ENCODE measurements around the gene UBE2E2. TPM values are rescaled to one million over a fixed set of nuclear protein-coding genes. Genes with fewer than 3 reads are reported as not detected.

The UBE2E2 gene
- 45.0 and 158 TPM in 2 replicates for total RNA-seq (2014; rRNA removed; shearing (Covaris generic))

DNA sequence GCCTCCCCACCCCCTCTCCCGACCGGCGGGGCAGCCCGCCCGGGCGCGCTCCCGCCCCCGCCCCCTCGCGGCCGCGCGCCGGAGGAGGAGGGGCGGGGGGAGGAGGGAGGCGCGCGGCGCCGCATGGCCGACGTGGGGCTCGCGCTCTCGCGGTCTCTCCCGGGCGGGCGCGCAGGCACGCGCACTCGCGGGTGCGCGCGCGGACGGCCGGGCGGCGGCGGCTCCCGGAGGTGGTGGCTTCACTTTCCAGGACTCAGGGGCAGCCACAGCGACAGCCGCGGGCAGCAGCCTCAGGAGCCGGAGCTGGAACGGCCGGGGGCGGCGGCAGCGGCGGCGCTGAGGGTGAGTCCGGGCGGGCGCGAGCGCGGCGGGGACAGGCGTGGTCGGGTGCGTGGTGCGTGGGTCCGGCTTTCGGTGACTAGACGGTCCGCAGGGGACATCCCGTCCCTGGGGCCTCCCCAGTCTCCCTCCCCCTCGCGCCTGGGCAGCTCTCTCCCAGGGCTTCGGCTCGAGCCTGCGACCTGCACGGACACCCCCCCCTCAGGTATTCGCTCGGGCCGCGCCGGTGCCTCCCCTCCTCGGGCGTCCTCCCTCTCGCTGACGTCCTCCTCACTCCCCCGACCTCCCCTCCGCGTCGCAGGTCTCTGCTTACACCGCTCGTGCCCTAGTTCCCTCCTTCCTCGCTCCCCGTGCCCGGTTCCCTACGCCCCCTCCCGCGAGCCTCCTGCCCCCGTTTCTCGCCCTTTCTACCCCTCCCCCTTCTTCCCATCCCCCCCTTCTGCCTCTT is at the start of gene UBE2E2:
Gene UBE2E2 (plus strand): TSS at position 407 of the 787 bp plus-strand sequence.
- Histone ChIP-seq H3K9me3 (replicated peaks) (no peaks in the 10 kb centered on the region), H3K4me3 (peak within 1 kb of the TSS; percentile 99), H3K27ac (peak within 1 kb of the TSS; percentile 61), H3K27me3 (replicated peaks) (0 out of 2 replicates have a peak, but pooled peaks cover 3% of the 10 kb centered on the region), H3K36me3 (peaks cover 5% of the 10 kb centered on the region), H3K4me1 (replicated peaks) (peaks cover 8% of the 10 kb centered on the region; the same call in 1 of the 2 replicates)
- peak; percentile 56 to 58 for DNase-seq (ENCODE audit: low read depth in 1 of 2, low spot score in 2 of 2)

GRCh38 chr3:23153436-23153835 is 49.7 kb upstream of the UBE2E2 start:
- peaks cover 5% of the 10 kb centered on the region; the same call in 1 of the 2 replicates for H3K4me1 ChIP-seq (replicated peaks)
- no peak overlapping the region for H3K4me3 ChIP-seq
- H3K27ac ChIP-seq = no peak overlapping the region
- H3K27me3 ChIP-seq (replicated peaks) = no peaks in the 10 kb centered on the region
- no peaks in the 10 kb centered on the region for H3K36me3 ChIP-seq
- no peak for DNase-seq (ENCODE audit: low read depth in 1 of 2, low spot score in 2 of 2)
- H3K9me3 ChIP-seq (replicated peaks) = no peaks in the 10 kb centered on the region

DNA sequence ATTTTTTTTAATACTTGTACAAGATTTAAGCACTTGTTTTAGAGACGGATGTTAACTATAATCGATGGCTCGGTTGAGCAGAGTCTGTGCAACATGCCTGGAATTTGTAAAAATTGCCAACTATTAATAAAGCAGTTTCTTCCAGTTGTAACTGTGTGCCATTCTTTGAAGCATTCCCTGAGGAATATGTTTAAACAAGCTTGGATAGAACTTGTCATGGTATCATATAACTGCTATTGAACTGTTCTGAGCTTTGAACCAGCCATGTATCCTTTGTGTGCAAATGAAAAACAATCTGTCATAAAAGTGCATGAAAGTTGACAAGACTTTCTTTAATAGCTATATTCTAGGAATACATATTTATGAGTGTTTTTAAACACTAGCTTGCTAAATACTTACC is 45.8 kb upstream of the UBE2E2 start:
- no peak for DNase-seq (ENCODE audit: low read depth in 1 of 2, low spot score in 2 of 2)
- H3K27me3 ChIP-seq (replicated peaks) = no peaks in the 10 kb centered on the region
- no peaks in the 10 kb centered on the region for H3K36me3 ChIP-seq
- H3K4me3 ChIP-seq = no peak overlapping the region
- no peaks in the 10 kb centered on the region for H3K9me3 ChIP-seq (replicated peaks)
- H3K4me1 ChIP-seq (replicated peaks) = peaks cover 35% of the 10 kb centered on the region
- H3K27ac ChIP-seq = no peak overlapping the region

DNA sequence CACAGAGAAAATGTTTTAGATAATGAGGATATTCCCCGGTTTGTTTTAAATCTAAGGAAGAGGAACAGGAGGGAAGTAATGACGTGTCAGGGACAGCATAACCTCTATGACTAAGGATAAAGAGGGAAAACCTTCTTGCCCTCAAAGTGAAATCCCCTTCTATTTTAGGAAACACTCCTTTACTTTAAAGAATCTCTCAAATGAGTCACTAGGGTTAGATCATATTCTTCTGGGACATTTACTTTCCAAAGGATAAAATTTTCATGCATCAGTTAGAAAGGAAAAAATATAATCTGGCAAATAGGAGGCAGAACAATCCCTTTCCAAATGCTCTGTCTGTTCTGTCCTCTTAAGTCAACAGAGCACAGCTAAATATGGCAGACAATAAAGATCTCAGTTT is 43.2 kb upstream of the UBE2E2 start:
- Histone ChIP-seq H3K9me3 (replicated peaks) (no peaks in the 10 kb centered on the region), H3K27me3 (replicated peaks) (no peaks in the 10 kb centered on the region), H3K4me1 (replicated peaks) (peaks cover 39% of the 10 kb centered on the region), H3K36me3 (no peaks in the 10 kb centered on the region), H3K4me3 (no peak overlapping the region), H3K27ac (peak overlapping the region; percentile 83)
- DNase-seq (ENCODE audit: low read depth in 1 of 2, low spot score in 2 of 2) = peak in 1 of 2 experiments; percentile 83

DNA sequence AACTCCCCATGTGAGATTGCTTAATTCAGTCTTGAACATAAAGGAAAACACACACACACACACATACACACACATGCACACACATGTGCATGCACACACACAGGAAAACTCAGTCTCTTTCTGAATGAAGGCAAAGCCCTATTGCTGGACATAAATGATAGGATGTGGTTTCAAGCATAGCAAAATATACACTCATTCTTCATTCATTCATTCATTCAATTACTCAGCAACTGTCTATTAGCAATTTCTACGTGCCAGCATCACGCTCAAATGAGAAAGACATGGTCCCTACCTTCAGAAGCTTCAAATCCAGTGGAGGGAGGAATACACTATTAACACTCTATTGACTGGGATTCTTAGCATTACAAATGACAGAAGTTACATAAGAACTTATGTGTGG is 41.8 kb upstream of the UBE2E2 start:
- H3K4me1 ChIP-seq (replicated peaks) = peaks cover 35% of the 10 kb centered on the region
- DNase-seq (ENCODE audit: low read depth in 1 of 2, low spot score in 2 of 2) = no peak
- H3K36me3 ChIP-seq = no peaks in the 10 kb centered on the region
- peak overlapping the region; percentile 20; the same call in 1 of the 2 replicates for H3K27ac ChIP-seq
- no peaks in the 10 kb centered on the region for H3K9me3 ChIP-seq (replicated peaks)
- no peak overlapping the region for H3K4me3 ChIP-seq
- H3K27me3 ChIP-seq (replicated peaks) = no peaks in the 10 kb centered on the region

DNA sequence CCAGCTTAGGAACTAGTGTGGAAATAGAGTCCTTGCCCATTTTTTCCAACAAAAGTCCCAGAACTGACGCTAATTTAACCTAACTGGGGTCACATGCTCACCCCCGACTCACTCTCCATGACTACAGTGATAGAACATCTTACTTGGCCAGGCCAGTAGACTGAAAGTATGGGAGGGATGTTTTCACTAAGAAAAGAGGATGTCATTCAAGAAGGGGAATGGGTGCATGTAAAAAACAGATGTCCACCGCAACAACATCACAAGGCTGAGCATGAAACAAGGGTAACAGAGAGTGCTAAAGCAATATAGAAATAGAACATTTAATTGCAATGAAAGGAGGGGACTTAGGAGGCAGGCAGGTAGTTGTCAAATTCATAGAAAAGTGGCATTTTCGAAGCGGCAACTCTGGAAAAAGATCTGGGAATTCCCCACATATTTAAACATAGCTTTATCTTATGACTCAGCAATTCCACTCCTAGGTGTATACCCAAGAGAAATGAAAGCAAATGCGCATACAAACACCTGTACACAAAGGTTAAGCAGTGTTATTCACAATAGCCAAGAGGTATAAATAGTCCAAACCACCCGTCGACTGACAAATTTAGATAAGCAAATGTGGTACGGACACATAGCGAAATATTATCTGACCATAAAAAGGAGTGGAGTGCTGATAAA is 41.1 kb upstream of the UBE2E2 start:
- peak overlapping the region; percentile 20; the same call in 1 of the 2 replicates for H3K27ac ChIP-seq
- peaks cover 35% of the 10 kb centered on the region for H3K4me1 ChIP-seq (replicated peaks)
- DNase-seq (ENCODE audit: low read depth in 1 of 2, low spot score in 2 of 2) = peak in 1 of 2 experiments; percentile 22
- H3K36me3 ChIP-seq = no peaks in the 10 kb centered on the region
- H3K4me3 ChIP-seq = no peak overlapping the region
- no peaks in the 10 kb centered on the region for H3K9me3 ChIP-seq (replicated peaks)
- H3K27me3 ChIP-seq (replicated peaks) = no peaks in the 10 kb centered on the region

- no peak for DNase-seq (ENCODE audit: low read depth in 1 of 2, low spot score in 2 of 2)
- no peaks in the 10 kb centered on the region for H3K27me3 ChIP-seq (replicated peaks)
- no peak overlapping the region for H3K27ac ChIP-seq
Observed at GRCh38 chr3:23162934-23163333, 40.2 kb upstream of the UBE2E2 start.

GRCh38 chr3:23164746-23165145 is 38.4 kb upstream of the UBE2E2 start:
- H3K36me3 ChIP-seq = no peaks in the 10 kb centered on the region
- H3K4me1 ChIP-seq (replicated peaks) = peaks cover 28% of the 10 kb centered on the region
- H3K27me3 ChIP-seq (replicated peaks) = no peaks in the 10 kb centered on the region
- no peak overlapping the region for H3K27ac ChIP-seq
- no peak for DNase-seq (ENCODE audit: low read depth in 1 of 2, low spot score in 2 of 2)
- no peaks in the 10 kb centered on the region for H3K9me3 ChIP-seq (replicated peaks)
- H3K4me3 ChIP-seq = no peak overlapping the region

More at GRCh38 chr3:23162934-23163333, 40.2 kb upstream of the UBE2E2 start:
- Histone ChIP-seq H3K4me3 (no peak overlapping the region), H3K36me3 (no peaks in the 10 kb centered on the region), H3K4me1 (replicated peaks) (peaks cover 35% of the 10 kb centered on the region), H3K9me3 (replicated peaks) (no peaks in the 10 kb centered on the region)

DNA sequence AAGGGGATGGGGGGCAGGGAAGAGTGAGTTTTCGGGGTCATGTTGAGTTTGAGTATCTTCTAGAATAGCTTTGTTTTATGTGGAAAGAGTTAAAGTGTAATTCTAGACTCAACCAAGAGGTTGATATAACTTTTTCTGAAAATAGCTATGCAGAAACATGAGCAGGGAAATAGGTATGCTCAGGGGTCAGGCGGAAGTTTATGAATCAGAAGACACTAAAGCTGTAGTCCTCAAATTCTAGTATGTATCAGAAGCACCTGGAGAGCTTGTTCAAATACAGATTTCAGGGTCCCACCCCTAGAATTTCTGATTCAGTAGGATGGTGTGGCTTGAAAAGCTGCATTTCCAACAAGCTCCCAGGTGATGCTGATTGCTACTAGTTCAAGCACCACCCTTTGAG is 37.6 kb upstream of the UBE2E2 start:
- DNase-seq (ENCODE audit: low read depth in 1 of 2, low spot score in 2 of 2) = no peak
- Histone ChIP-seq H3K27me3 (replicated peaks) (no peaks in the 10 kb centered on the region), H3K36me3 (no peaks in the 10 kb centered on the region), H3K4me1 (replicated peaks) (peaks cover 22% of the 10 kb centered on the region), H3K4me3 (no peak overlapping the region), H3K27ac (no peak overlapping the region), H3K9me3 (replicated peaks) (no peaks in the 10 kb centered on the region)

DNA sequence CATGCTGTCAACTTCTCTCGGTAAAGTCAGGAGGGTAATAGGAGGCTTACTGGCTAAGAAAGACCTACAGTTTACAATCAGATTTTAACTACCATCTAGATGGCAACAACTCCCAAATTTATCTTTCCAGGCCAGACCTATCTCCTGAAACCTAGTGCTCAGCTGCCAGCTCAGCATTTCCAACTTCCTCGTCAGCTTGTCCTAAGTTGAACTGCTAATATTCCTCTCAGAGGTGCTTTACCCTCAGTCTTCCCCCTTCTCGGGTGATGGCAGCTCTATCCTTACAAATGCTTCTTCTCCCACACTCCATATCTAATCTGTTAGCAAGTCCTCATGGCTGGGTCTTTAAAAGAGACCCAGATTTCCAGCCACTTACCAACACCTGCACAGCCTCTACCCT is 36.9 kb upstream of the UBE2E2 start:
- no peaks in the 10 kb centered on the region for H3K9me3 ChIP-seq (replicated peaks)
- no peaks in the 10 kb centered on the region for H3K27me3 ChIP-seq (replicated peaks)
- DNase-seq (ENCODE audit: low read depth in 1 of 2, low spot score in 2 of 2) = no peak
- H3K27ac ChIP-seq = no peak overlapping the region
- peaks cover 15% of the 10 kb centered on the region for H3K4me1 ChIP-seq (replicated peaks)
- no peaks in the 10 kb centered on the region for H3K36me3 ChIP-seq
- no peak overlapping the region for H3K4me3 ChIP-seq

DNA sequence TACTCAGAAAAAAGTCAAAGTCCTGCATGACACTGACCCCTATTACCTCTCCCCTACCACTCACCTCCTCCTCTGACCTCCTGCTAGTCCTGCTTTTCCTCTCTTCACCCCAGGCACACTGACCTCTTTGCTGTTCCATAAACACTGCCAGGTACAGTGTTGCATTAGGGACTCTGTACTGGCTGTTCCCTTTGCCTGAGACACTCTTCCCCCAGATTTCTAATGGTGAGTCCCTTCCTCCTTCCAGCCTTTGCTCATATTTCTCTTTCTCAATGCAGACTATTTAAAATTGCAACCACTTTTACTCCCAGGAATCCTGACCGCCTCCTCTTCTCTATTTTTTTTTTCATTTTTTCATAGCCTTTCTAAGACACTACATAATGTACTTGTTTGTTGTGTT is 36.3 kb upstream of the UBE2E2 start:
- H3K27ac ChIP-seq = no peak overlapping the region
- no peaks in the 10 kb centered on the region for H3K36me3 ChIP-seq
- no peaks in the 10 kb centered on the region for H3K9me3 ChIP-seq (replicated peaks)
- H3K4me1 ChIP-seq (replicated peaks) = peaks cover 10% of the 10 kb centered on the region
- DNase-seq (ENCODE audit: low read depth in 1 of 2, low spot score in 2 of 2) = no peak
- no peaks in the 10 kb centered on the region for H3K27me3 ChIP-seq (replicated peaks)
- no peak overlapping the region for H3K4me3 ChIP-seq

GRCh38 chr3:23169551-23169950 is 33.6 kb upstream of the UBE2E2 start:
- H3K4me3 ChIP-seq = no peak overlapping the region
- H3K36me3 ChIP-seq = no peaks in the 10 kb centered on the region
- H3K27me3 ChIP-seq (replicated peaks) = no peaks in the 10 kb centered on the region
- no peak overlapping the region for H3K27ac ChIP-seq
- DNase-seq (ENCODE audit: low read depth in 1 of 2, low spot score in 2 of 2) = no peak
- no peaks in the 10 kb centered on the region for H3K9me3 ChIP-seq (replicated peaks)
- no peaks in the 10 kb centered on the region; the same call in 1 of the 2 replicates for H3K4me1 ChIP-seq (replicated peaks)

- H3K27me3 ChIP-seq (replicated peaks) = no peaks in the 10 kb centered on the region
- DNase-seq (ENCODE audit: low read depth in 1 of 2, low spot score in 2 of 2) = no peak
- no peak overlapping the region for H3K27ac ChIP-seq
- no peaks in the 10 kb centered on the region; the same call in 1 of the 2 replicates for H3K4me1 ChIP-seq (replicated peaks)
- no peaks in the 10 kb centered on the region for H3K9me3 ChIP-seq (replicated peaks)
- H3K36me3 ChIP-seq = no peaks in the 10 kb centered on the region
- no peak overlapping the region for H3K4me3 ChIP-seq
Observed at GRCh38 chr3:23170291-23170690, 32.8 kb upstream of the UBE2E2 start.

DNA sequence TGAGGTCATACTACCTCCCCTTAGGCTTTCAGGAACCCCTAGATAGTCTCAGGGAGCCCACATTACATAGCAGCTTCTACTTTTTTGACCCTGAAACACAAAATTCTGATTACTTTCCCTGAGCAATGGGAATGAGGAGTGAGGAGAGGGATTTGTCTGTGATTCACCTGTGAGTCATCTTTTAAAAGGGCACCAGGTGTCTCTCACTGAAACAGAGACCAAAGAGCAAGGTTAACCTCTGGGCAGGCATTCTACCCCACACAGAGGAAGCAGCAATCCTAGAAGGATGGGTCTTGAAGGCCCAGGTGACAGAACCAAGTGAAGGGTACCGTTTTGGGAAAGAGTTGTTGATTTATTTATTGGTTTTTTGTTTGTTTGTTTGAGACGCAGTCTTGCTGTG is 31.1 kb upstream of the UBE2E2 start:
- Histone ChIP-seq H3K4me1 (replicated peaks) (no peaks in the 10 kb centered on the region; the same call in 1 of the 2 replicates), H3K27me3 (replicated peaks) (no peaks in the 10 kb centered on the region), H3K9me3 (replicated peaks) (no peaks in the 10 kb centered on the region), H3K27ac (no peak overlapping the region), H3K36me3 (no peaks in the 10 kb centered on the region), H3K4me3 (no peak overlapping the region)
- no peak for DNase-seq (ENCODE audit: low read depth in 1 of 2, low spot score in 2 of 2)
